Mucosa of stomach (tissue), 1 donor: Measurements from ENCODE around the gene CFAP221.

Experiments
- H3K27me3 ChIP-seq: one replicate; pipeline ENCODE4 v1.7.0; 2013; ENCODE audit warnings: mild to moderate bottlenecking, low read length; ENCODE audit not compliant: control insufficient read depth, insufficient read depth
- H3K36me3 ChIP-seq: one replicate; pipeline ENCODE4 v1.7.0; 2013; ENCODE audit warnings: low read length; ENCODE audit not compliant: control insufficient read depth, insufficient read depth
- H3K4me1 ChIP-seq: one replicate; pipeline ENCODE4 v1.7.0; 2013; ENCODE audit warnings: mild to moderate bottlenecking, low read length; ENCODE audit not compliant: control insufficient read depth, insufficient read depth
- H3K4me3 ChIP-seq: one replicate; pipeline ENCODE4 v1.7.0; 2013; ENCODE audit warnings: low read length
- H3K9ac ChIP-seq: one replicate; pipeline ENCODE4 v1.7.0; 2013; ENCODE audit warnings: mild to moderate bottlenecking, low read length, moderate library complexity
- H3K9me3 ChIP-seq: one replicate; pipeline ENCODE4 v1.7.0; 2013; ENCODE audit warnings: mild to moderate bottlenecking, low read length, moderate library complexity; ENCODE audit not compliant: control insufficient read depth
- donor health status: Pancreatic carcinoma.

CFAP221 gene

DNA sequence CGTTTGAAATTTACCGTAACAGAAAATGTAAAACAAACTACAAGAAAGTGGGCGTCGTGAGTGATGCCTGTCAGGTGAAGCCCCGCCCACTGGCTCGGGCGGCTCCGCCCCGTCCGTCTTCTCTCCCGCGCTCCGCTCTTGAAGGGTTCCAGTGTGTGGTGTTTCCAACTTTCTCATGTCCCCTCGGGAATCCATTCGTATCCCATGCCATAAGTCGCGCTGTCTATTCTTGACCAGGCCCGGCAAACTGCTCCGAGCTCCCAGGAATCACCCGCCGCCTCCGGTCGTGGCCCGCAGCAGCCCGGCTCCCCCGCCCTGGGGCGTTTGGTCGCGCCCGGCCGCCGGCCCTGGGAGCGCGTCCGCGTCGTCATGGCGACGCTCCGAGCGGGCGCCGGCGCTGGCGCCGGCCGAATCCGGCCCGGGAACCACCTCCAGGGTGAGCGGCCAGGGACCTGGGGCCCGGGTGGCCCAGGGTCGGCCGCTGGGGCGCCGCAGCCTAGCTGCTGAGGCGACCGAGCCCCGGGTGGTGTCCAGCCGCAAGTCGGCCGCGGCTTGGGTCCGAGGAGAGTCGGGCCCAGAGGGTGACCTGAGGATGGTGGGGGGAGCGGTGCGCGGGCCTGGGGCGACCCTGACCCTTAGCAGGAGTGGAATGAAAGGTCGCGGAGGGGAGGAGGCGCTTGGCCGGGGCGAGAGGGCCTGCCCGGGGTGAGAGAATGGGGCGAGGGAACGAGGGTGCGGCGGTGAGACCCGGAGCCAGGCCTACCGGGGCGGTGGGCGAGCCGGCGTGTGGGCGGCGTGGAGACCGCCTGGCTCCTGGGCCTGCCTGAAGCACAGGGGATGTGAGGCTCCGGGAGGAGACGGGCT is at the start of gene CFAP221:
CFAP221 (plus strand) TSS at position 375 of the 864 bp plus-strand sequence. CDS start 1,683 bp downstream, outside the sequence.
- peak within 1 kb of the TSS; percentile 73 for H3K4me3 ChIP-seq
- H3K9me3 ChIP-seq, result no peaks in the 10 kb centered on the region
- no peaks in the 10 kb centered on the region for H3K36me3 ChIP-seq
- H3K27me3 ChIP-seq, result no peaks in the 10 kb centered on the region
- H3K9ac ChIP-seq, result peak within 1 kb of the TSS; percentile 72
- H3K4me1 ChIP-seq, result peaks cover 17% of the 10 kb centered on the region

DNA sequence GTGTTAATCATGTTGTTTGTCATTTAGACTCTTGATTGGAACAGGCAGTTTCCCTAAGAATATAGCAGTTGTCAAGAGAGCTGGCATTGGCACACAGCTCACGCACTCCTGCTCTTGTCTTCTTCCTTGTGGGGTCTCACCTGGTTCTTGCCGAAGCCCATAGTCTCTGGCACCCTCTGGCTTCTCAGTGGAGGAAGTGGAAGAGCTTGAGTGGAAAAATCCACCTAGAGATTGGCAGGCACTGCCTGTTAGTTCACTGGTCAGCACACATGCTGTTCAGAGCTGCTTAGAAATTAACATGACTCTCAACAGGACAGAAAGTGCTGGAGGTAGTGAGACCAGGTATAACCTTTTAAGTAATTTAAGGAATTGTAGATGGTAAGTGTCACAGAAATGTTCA is 48.3 kb upstream of the CFAP221 start:
- H3K9ac ChIP-seq, result no peak overlapping the region
- no peak overlapping the region for H3K4me3 ChIP-seq
- H3K9me3 ChIP-seq, result no peaks in the 10 kb centered on the region
- no peaks in the 10 kb centered on the region for H3K27me3 ChIP-seq
- no peaks in the 10 kb centered on the region for H3K36me3 ChIP-seq
- peaks cover 9% of the 10 kb centered on the region for H3K4me1 ChIP-seq

- Histone ChIP-seq H3K4me3 (no peak overlapping the region), H3K9me3 (no peaks in the 10 kb centered on the region), H3K9ac (no peak overlapping the region), H3K4me1 (peaks cover 5% of the 10 kb centered on the region), H3K36me3 (no peaks in the 10 kb centered on the region), H3K27me3 (no peaks in the 10 kb centered on the region)
These were observed 47.6 kb upstream of the CFAP221 start for GRCh38 chr2:119496682-119497081.

DNA sequence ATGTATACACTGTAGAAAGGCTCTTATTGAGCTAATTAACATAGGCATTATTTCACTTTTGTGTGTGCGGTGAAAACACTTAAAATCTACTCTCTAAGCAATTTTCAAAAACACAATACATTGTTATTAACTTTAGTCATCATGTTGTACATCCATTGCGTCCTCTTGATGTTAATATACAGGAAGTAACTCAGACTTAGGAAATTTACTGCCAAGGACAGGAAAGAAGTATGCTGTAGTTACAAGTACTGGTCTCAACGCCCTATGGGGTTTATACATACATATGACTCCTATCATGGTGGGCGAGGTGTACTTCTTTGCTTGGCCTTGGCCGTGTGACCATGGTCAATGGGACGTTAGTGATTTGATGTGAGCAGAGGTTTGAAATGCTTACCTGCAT is 35.5 kb upstream of the CFAP221 start:
- no peaks in the 10 kb centered on the region for H3K27me3 ChIP-seq
- H3K9ac ChIP-seq, result no peak overlapping the region
- no peak overlapping the region for H3K4me3 ChIP-seq
- H3K9me3 ChIP-seq, result no peaks in the 10 kb centered on the region
- no peaks in the 10 kb centered on the region for H3K36me3 ChIP-seq
- no peaks in the 10 kb centered on the region for H3K4me1 ChIP-seq

GRCh38 chr2:119511989-119512388 is 32.3 kb upstream of the CFAP221 start:
- H3K4me3 ChIP-seq, result no peak overlapping the region
- no peaks in the 10 kb centered on the region for H3K9me3 ChIP-seq
- no peaks in the 10 kb centered on the region for H3K27me3 ChIP-seq
- H3K4me1 ChIP-seq, result no peaks in the 10 kb centered on the region
- H3K36me3 ChIP-seq, result no peaks in the 10 kb centered on the region
- no peak overlapping the region for H3K9ac ChIP-seq

DNA sequence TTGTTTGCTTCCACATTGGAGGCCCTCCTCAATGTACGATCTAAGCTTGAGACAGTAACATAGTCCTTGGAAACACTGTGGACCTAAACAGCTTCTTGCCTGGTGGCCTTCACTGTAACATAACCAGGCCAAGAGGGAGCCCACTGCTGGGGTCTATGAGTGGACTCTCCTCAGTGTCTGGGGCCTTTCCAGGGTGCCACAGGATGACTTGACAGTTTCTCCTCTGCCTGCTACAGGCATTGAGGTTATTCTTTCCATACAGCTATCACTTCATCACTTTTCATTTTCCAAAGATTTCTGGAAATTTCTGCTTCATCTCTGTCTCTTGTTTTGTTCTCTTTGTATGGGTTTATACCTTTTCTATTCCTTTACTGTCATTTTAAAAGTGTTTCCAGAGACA is 31.3 kb upstream of the CFAP221 start:
- H3K4me1 ChIP-seq, result peaks cover 4% of the 10 kb centered on the region
- H3K27me3 ChIP-seq, result no peaks in the 10 kb centered on the region
- no peaks in the 10 kb centered on the region for H3K36me3 ChIP-seq
- H3K4me3 ChIP-seq, result no peak overlapping the region
- no peak overlapping the region for H3K9ac ChIP-seq
- no peaks in the 10 kb centered on the region for H3K9me3 ChIP-seq

DNA sequence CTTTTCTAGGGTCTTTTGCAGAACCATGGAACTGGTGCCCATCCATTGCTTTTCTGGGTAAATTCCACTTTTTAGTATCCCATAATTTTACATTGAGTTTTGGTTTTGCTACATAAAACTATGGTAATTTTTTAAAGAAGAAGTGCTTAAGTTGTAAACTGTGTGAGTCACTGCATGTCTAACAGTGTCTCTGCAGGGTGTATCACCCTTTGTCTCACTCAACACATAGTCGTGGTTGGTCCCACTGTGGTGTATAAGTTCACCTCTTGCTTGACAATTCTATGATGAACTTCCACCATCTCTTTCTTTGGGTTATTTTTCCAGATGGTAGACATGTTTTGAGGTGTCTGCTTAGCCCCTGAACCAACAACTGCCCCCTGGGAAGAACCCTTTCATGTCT is 30.4 kb upstream of the CFAP221 start:
- no peaks in the 10 kb centered on the region for H3K27me3 ChIP-seq
- no peaks in the 10 kb centered on the region for H3K9me3 ChIP-seq
- H3K9ac ChIP-seq, result no peak overlapping the region
- H3K4me1 ChIP-seq, result peaks cover 6% of the 10 kb centered on the region
- no peaks in the 10 kb centered on the region for H3K36me3 ChIP-seq
- H3K4me3 ChIP-seq, result no peak overlapping the region

GRCh38 chr2:119516121-119516520 is 28.1 kb upstream of the CFAP221 start:
- Histone ChIP-seq H3K36me3 (no peaks in the 10 kb centered on the region), H3K9me3 (no peaks in the 10 kb centered on the region), H3K4me1 (peaks cover 6% of the 10 kb centered on the region), H3K27me3 (no peaks in the 10 kb centered on the region), H3K4me3 (no peak overlapping the region), H3K9ac (no peak overlapping the region)

- H3K9ac ChIP-seq, result no peak overlapping the region
- H3K4me3 ChIP-seq, result no peak overlapping the region
- H3K27me3 ChIP-seq, result peaks cover 2% of the 10 kb centered on the region
- H3K36me3 ChIP-seq, result no peaks in the 10 kb centered on the region
- H3K4me1 ChIP-seq, result peaks cover 6% of the 10 kb centered on the region
- H3K9me3 ChIP-seq, result no peaks in the 10 kb centered on the region
These were observed 26.8 kb upstream of the CFAP221 start for GRCh38 chr2:119517433-119517832.

GRCh38 chr2:119518401-119519056 is 25.7 kb upstream of the CFAP221 start:
- peaks cover 12% of the 10 kb centered on the region for H3K27me3 ChIP-seq
- H3K36me3 ChIP-seq, result no peaks in the 10 kb centered on the region
- H3K4me1 ChIP-seq, result peaks cover 6% of the 10 kb centered on the region
- H3K9ac ChIP-seq, result no peak overlapping the region
- H3K9me3 ChIP-seq, result no peaks in the 10 kb centered on the region
- no peak overlapping the region for H3K4me3 ChIP-seq

DNA sequence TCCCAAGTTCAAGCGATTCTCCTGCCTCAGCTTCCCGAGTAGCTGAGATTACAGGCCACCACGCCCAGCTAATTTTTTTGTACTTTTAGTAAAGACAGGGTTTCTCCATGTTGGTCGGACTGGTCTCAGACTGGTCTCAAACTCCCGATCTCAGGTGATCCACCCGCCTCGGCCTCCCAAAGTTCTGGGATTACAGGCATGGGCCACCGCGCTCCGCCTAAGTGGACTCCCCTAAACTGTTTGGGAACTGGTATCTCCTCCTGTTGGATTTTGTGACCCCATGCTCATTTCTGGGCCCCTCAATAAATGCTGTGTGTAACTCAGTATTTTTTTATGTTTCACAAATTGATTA is 25.2 kb upstream of the CFAP221 start:
- Histone ChIP-seq H3K4me1 (peaks cover 6% of the 10 kb centered on the region), H3K9me3 (no peaks in the 10 kb centered on the region), H3K9ac (no peak overlapping the region), H3K4me3 (no peak overlapping the region), H3K36me3 (no peaks in the 10 kb centered on the region), H3K27me3 (peaks cover 17% of the 10 kb centered on the region)

GRCh38 chr2:119520696-119521432 is 23.4 kb upstream of the CFAP221 start:
- Histone ChIP-seq H3K4me3 (no peak overlapping the region), H3K9me3 (no peaks in the 10 kb centered on the region), H3K27me3 (peaks cover 28% of the 10 kb centered on the region), H3K4me1 (peaks cover 6% of the 10 kb centered on the region), H3K9ac (no peak overlapping the region), H3K36me3 (no peaks in the 10 kb centered on the region)
